HepG2 (cell line): Measurements from ENCODE around the gene TEX14. TPM values are rescaled to one million over a fixed set of nuclear protein-coding genes. Genes with fewer than 3 reads are reported as not detected.

Experiments
- ATF4 ChIP-seq, 2 experiments: fragments of 450-650 bp in 1 of 2; sonication (generic) in 1 of 2; formaldehyde crosslinking; IDR thresholded peaks; 2 replicates each; pipeline versions ENCODE4 v1.5.0 to v1.8.0; 2020 to 2022; ENCODE audit warnings: mild to moderate bottlenecking in 1 of 2, missing genetic modification reagents in 1 of 2
- CBFB ChIP-seq: sonication (generic); formaldehyde crosslinking; IDR thresholded peaks from 2 replicates; pipeline ENCODE4 v1.4.0; 2020; ENCODE audit warnings: missing genetic modification reagents
- CEBPG ChIP-seq: IDR thresholded peaks from 2 replicates; pipeline ENCODE4 v1.6.1; 2016
- ELF3 ChIP-seq: IDR thresholded peaks from 2 replicates; pipeline ENCODE4 v1.6.1; 2016; ENCODE audit warnings: missing genetic modification reagents, missing compliant biosample characterization
- HNRNPK ChIP-seq: fragments of 200-400 bp; formaldehyde crosslinking; IDR thresholded peaks from 2 replicates; pipeline ENCODE4 v1.6.1; 2018; ENCODE audit warnings: low read length, low read depth, moderate library complexity, mild to moderate bottlenecking; ENCODE audit not compliant: poor library complexity, severe bottlenecking
- IKZF1 ChIP-seq: fragments of 450-650 bp; IDR thresholded peaks from 2 replicates; pipeline ENCODE4 v1.7.1; 2016
- KLF6 ChIP-seq: IDR thresholded peaks from 2 replicates; pipeline ENCODE4 v1.8.0; 2016; ENCODE audit warnings: missing biosample characterization, missing genetic modification reagents
- MAFK ChIP-seq, 2 experiments: IDR thresholded peaks in 1 of 2; conservative IDR thresholded peaks in 1 of 2; 2 replicates each; pipeline ENCODE4 v1.6.1; 2011; ENCODE audit warnings: improper control_type of control experiment in 2 of 2, low read length in 2 of 2
- MIER2 ChIP-seq: IDR thresholded peaks from 2 replicates; pipeline ENCODE4 v1.6.1; 2016; ENCODE audit warnings: missing biosample characterization, missing genetic modification reagents
- MIXL1 ChIP-seq: IDR thresholded peaks from 2 replicates; pipeline ENCODE4 v1.6.1; 2016
- SETDB1 ChIP-seq: sonication (generic); formaldehyde crosslinking; IDR thresholded peaks from 2 replicates; pipeline ENCODE4 v1.5.1; 2020; ENCODE audit warnings: missing genetic modification reagents, mild to moderate bottlenecking, borderline replicate concordance
- SP1 ChIP-seq, 2 experiments: fragments of 450-650 bp in 1 of 2; sonication (generic) in 1 of 2; formaldehyde crosslinking in 1 of 2; IDR thresholded peaks; 2 replicates each; pipeline versions ENCODE4 v1.4.0 to v1.6.1; 2016 to 2020; ENCODE audit warnings: missing genetic modification reagents in 1 of 2
- TBL1XR1 ChIP-seq: fragments of 150-350 bp; IDR thresholded peaks from 2 replicates; pipeline ENCODE4 v1.6.1; 2014; ENCODE audit warnings: borderline replicate concordance, low read length; ENCODE audit not compliant: partially characterized antibody
- ZFP36L1 ChIP-seq: sonication (generic); formaldehyde crosslinking; IDR thresholded peaks from 2 replicates; pipeline ENCODE4 v1.8.0; 2022; ENCODE audit warnings: mild to moderate bottlenecking, missing genetic modification reagents, moderate library complexity
- ZGPAT ChIP-seq: IDR thresholded peaks from 2 replicates; pipeline ENCODE4 v1.6.1; 2016; ENCODE audit warnings: mild to moderate bottlenecking
- ZNF234 ChIP-seq: sonication (generic); formaldehyde crosslinking; conservative IDR thresholded peaks from 2 replicates; pipeline ENCODE4 v1.5.1; 2020; ENCODE audit warnings: mild to moderate bottlenecking, missing genetic modification reagents
- ZNF644 ChIP-seq: IDR thresholded peaks from 2 replicates; pipeline ENCODE4 v1.6.1; 2016; ENCODE audit warnings: low read depth
- ZNF770 ChIP-seq: sonication (generic); formaldehyde crosslinking; IDR thresholded peaks from 2 replicates; pipeline ENCODE4 v1.5.0; 2020; ENCODE audit warnings: mild to moderate bottlenecking, missing genetic modification reagents
- ZSCAN9 ChIP-seq: IDR thresholded peaks from 2 replicates; pipeline ENCODE4 v1.6.1; 2016; ENCODE audit warnings: borderline replicate concordance
- polyA plus RNA-seq, 8 experiments: library from polyadenylated mRNA; depleted of rRNA in 3 of 8; stranded (reverse) in 7 of 8; unstranded in 1 of 8; fragments of >200 nt; fragmentation: Illumina TruSeq in 4 of 8; extraction: Trizol in 4 of 8; gene quantifications; 2 replicates each; pipeline versions ENCODE4 v1.2.1 to v1.2.3, GENCODE V29; 2011 to 2016; ENCODE audit warnings: low read depth in 4 of 8, missing spikeins in 1 of 8, mixed read lengths in 1 of 8; ENCODE audit not compliant: insufficient read depth in 1 of 8
- total RNA-seq, 5 experiments: library from RNA; depleted of rRNA; stranded (reverse); fragments of >200 nt; fragmentation: Illumina TruSeq; extraction: Trizol; gene quantifications; 2 replicates each; pipeline ENCODE4 v1.2.3, GENCODE V29; 2016; ENCODE audit warnings: low read depth in 1 of 5
- TF ChIP-seq, protein P1 (sequence below): sonication (generic); formaldehyde crosslinking; IDR thresholded peaks from 2 replicates; pipeline ENCODE4 v1.4.0; 2020; ENCODE audit warnings: mild to moderate bottlenecking, missing genetic modification reagents
- TF ChIP-seq, protein P2 (sequence below): sonication (generic); formaldehyde crosslinking; IDR thresholded peaks from 2 replicates; pipeline ENCODE4 v1.4.0; 2020; ENCODE audit warnings: missing genetic modification reagents
- TF ChIP-seq, protein P3 (sequence below): sonication (generic); formaldehyde crosslinking; IDR thresholded peaks from 2 replicates; pipeline ENCODE4 v1.4.0; 2020; ENCODE audit warnings: mild to moderate bottlenecking, missing genetic modification reagents

Gene TEX14
- total and polyA plus RNA-seq, 2 of the 13 experiments (the other 11 are each of a cell fraction or from before 2014, with no cell fraction given): 0.04 to 0.07 TPM

DNA sequence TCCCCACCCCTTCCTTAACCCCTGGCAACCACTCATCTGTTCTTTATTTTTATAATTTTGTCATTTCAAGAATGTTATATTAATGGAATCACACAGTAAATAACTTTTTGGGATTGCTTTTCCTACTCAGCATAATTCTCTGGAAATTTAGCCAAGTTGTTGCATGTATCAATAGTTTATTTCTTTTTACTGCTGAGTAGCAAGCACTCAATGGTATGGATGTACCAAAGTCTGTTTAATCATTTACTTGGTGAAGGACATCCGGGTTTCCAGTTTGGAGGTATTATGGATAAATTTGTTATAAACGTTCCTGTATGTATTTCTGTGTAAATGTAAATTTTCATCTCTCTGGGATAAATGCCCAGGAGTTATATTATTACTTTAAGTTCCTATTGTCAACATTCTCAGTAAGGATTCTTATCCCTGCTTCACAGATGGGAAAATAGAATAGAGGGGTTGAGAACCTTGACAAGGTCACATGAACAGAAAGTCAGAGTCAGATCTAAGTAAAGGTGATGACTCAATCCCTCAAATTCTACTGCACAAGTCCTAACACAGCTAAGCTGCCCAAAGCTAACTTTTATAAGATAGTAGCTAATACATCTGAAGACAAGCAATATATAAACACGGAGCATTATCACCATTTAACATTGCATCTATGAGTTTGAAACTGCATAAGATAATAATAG lies 115.0 kb downstream of the TEX14 start (continued):
- TF ChIP-seq SETDB1 (no peak), ZNF234 (CRISPR knock-in tag) (no peak), IKZF1 (no peak), ATF4 (CRISPR knock-in tag; IDR thresholded peaks at IDR 0.05) (0 out of 4 replicates have a peak, but pooled peaks of 1 of the 2 experiments have one; percentile 9), ZNF644 (CRISPR knock-in tag) (peak; percentile 15; the same call in 1 of the 2 replicates), MAFK (conservative IDR thresholded peaks at IDR 0.05 in 1 of 2, IDR thresholded peaks at IDR 0.05 in 1 of 2; ENCODE audit: low read length in 2 of 2) (peak in 1 of 2 experiments; percentile 58; a peak in 2 of 4 replicates), CBFB (CRISPR knock-in tag) (no peak), TBL1XR1 (no peak), ZNF770 (CRISPR knock-in tag) (no peak), ZSCAN9 (CRISPR knock-in tag) (0 out of 2 replicates have a peak, but pooled peaks have one; percentile 19), CEBPG (CRISPR knock-in tag) (0 out of 2 replicates have a peak, but pooled peaks have one; percentile 16), KLF6 (CRISPR knock-in tag) (0 out of 2 replicates have a peak, but pooled peaks have one; percentile 6), HNRNPK (no peak), ZFP36L1 (CRISPR knock-in tag) (peak; percentile 36; the same call in 1 of the 2 replicates), ZGPAT (peak; percentile 47), MIXL1 (CRISPR knock-in tag) (0 out of 2 replicates have a peak, but pooled peaks have one; percentile 19), ELF3 (CRISPR knock-in tag) (0 out of 2 replicates have a peak, but pooled peaks have one; percentile 53), SP1 (IDR thresholded peaks at IDR 0.05) (no peak), SP1 (CRISPR knock-in tag; IDR thresholded peaks at IDR 0.05) (no peak), MIER2 (CRISPR knock-in tag) (no peak)
- TF ChIP-seq, protein P1, sequence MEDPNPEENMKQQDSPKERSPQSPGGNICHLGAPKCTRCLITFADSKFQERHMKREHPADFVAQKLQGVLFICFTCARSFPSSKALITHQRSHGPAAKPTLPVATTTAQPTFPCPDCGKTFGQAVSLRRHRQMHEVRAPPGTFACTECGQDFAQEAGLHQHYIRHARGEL: no peak
- TF ChIP-seq, protein P2, sequence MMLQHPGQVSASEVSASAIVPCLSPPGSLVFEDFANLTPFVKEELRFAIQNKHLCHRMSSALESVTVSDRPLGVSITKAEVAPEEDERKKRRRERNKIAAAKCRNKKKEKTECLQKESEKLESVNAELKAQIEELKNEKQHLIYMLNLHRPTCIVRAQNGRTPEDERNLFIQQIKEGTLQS (CRISPR knock-in tag): peak; percentile 67; the same call in 1 of the 2 replicates
- TF ChIP-seq, protein P3, sequence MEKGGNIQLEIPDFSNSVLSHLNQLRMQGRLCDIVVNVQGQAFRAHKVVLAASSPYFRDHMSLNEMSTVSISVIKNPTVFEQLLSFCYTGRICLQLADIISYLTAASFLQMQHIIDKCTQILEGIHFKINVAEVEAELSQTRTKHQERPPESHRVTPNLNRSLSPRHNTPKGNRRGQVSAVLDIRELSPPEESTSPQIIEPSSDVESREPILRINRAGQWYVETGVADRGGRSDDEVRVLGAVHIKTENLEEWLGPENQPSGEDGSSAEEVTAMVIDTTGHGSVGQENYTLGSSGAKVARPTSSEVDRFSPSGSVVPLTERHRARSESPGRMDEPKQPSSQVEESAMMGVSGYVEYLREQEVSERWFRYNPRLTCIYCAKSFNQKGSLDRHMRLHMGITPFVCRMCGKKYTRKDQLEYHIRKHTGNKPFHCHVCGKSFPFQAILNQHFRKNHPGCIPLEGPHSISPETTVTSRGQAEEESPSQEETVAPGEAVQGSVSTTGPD (CRISPR knock-in tag): no peak
